Measurements from ENCODE around the gene SPIRE1. TPM values are rescaled to one million over a fixed set of nuclear protein-coding genes. Genes with fewer than 3 reads are reported as not detected.

The SPIRE1 gene
- polyA plus RNA-seq, 4 donors, result 1.6 to 4.0 (median 2.1) TPM

DNA sequence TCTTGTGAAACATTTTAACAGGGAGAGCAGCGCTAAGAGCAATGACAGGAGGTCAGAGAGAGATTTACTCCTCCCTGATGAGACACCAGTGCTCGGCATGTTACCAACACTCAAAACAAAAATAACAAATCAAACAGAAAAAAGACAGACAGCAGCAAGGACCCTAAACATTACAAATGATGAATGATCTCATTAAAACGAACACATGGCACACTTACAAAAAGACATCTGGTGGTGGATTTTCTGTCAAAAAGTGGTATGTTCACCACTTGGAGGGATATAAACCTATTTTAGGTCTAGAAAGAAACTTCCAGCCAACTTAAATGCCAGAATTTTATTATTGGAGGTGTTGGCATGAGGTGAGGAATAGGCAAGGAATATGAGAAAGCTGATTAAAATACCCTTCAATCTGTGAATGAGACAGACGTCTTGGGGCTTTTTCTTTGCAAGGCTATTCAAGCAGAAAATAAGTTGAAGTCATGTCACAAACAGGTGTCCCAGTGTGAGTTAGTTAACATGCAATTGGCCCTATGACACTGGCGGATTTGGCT is 137.4 kb downstream of the SPIRE1 start:
- H3K27ac ChIP-seq (ENCODE audit: low read depth in 1 of 3, low read length in 2 of 3), result no peak overlapping the region
- no peaks in the 10 kb centered on the region for H3K27me3 ChIP-seq (ENCODE audit: control insufficient read depth in 3 of 3, insufficient read depth in 3 of 3, low read length in 3 of 3)
- H3K4me3 ChIP-seq (ENCODE audit: low read depth in 1 of 3, low read length in 3 of 3), result no peak overlapping the region
- H3K9me3 ChIP-seq (ENCODE audit: control insufficient read depth in 2 of 2, insufficient read depth in 1 of 2, low read depth in 1 of 2, low read length in 1 of 2), result no peaks in the 10 kb centered on the region
- DNase-seq (no peak), FAIRE-seq (no peak)
- no peaks in the 10 kb centered on the region for H3K36me3 ChIP-seq (ENCODE audit: control insufficient read depth in 3 of 3, insufficient read depth in 2 of 3, low read depth in 1 of 3, low read length in 3 of 3)
- 68 to 75% (median 73%) methylated on average over 5 of the region's 5 CpGs for whole genome bisulfite sequencing, 3 donors
- H3K4me1 ChIP-seq (ENCODE audit: control insufficient read depth in 3 of 3, insufficient read depth in 2 of 3, low read depth in 1 of 3, low read length in 2 of 3), result no peaks in the 10 kb centered on the region

DNA sequence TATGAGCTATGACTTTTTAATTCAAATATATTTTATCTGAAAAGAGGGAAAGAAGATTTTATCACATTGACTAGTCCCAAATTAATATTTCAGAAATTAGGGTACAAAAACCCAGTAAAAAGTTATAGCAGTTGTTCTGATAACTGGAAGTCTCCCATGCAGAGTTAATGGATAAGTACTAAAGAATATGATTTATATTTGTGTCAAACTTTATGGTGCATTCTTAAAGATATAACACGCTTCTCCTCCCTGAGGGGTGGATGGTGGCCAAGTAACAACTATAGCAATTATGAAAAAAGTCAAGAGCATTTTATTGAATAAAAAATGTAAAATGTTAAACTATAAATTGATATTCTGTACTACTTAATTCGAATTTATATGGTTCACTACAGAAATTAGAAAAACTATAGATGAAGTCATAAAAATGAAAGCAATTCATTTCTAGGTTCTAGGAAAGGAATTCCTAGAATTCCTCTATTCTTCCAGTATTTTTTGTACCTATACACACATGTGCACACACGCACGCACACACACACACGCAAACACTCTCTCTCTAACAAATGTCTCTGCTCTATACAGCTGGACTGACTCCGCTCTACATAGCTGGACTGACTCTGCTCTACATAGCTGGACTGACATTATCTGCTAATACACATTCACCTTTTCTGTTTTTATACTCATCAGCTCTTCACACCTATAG is 138.9 kb downstream of the SPIRE1 start:
- H3K36me3 ChIP-seq (ENCODE audit: control insufficient read depth in 3 of 3, insufficient read depth in 2 of 3, low read depth in 1 of 3, low read length in 3 of 3), result no peaks in the 10 kb centered on the region
- H3K9me3 ChIP-seq (ENCODE audit: control insufficient read depth in 2 of 2, insufficient read depth in 1 of 2, low read depth in 1 of 2, low read length in 1 of 2), result no peaks in the 10 kb centered on the region
- no peaks in the 10 kb centered on the region for H3K4me1 ChIP-seq (ENCODE audit: control insufficient read depth in 3 of 3, insufficient read depth in 2 of 3, low read depth in 1 of 3, low read length in 2 of 3)
- WGBS, 3 donors, result 78 to 90% (median 83%) methylated on average over 6 of the region's 6 CpGs
- H3K27ac ChIP-seq (ENCODE audit: low read depth in 1 of 3, low read length in 2 of 3), result no peak overlapping the region
- FAIRE-seq (no peak), DNase-seq (no peak)
- H3K4me3 ChIP-seq (ENCODE audit: low read depth in 1 of 3, low read length in 3 of 3), result no peak overlapping the region
- no peaks in the 10 kb centered on the region for H3K27me3 ChIP-seq (ENCODE audit: control insufficient read depth in 3 of 3, insufficient read depth in 3 of 3, low read length in 3 of 3)

DNA sequence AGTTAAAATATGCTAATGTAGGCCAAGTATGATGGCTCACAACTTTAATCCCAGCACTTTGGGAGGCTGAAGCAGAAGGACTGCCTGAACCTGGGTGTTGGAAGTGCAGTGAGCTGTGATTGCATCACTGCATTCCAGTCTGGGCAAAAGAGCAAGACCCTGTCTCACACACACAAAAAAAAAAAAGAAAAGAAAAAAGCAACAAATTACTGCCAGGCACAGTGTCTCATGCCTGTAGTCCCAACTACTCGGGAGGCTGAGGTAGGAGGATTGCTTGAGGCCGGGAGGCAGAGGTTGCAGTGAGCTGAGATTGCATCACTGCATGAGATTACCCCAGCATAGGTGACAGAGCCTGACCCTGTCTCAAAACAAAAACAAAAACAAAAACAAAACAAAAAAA is 139.6 kb downstream of the SPIRE1 start:
- DNase-seq, result no peak
- Histone ChIP-seq H3K4me1 (ENCODE audit: control insufficient read depth in 3 of 3, insufficient read depth in 2 of 3, low read depth in 1 of 3, low read length in 2 of 3) (no peaks in the 10 kb centered on the region), H3K9me3 (ENCODE audit: control insufficient read depth in 2 of 2, insufficient read depth in 1 of 2, low read depth in 1 of 2, low read length in 1 of 2) (no peaks in the 10 kb centered on the region), H3K4me3 (ENCODE audit: low read depth in 1 of 3, low read length in 3 of 3) (no peak overlapping the region), H3K36me3 (ENCODE audit: control insufficient read depth in 3 of 3, insufficient read depth in 2 of 3, low read depth in 1 of 3, low read length in 3 of 3) (no peaks in the 10 kb centered on the region), H3K27me3 (ENCODE audit: control insufficient read depth in 3 of 3, insufficient read depth in 3 of 3, low read length in 3 of 3) (no peaks in the 10 kb centered on the region), H3K27ac (ENCODE audit: low read depth in 1 of 3, low read length in 2 of 3) (no peak overlapping the region)
- FAIRE-seq, result no peak
- WGBS, 3 donors, result 84 to 93% (median 91%) methylated on average over 2 of the region's 2 CpGs

DNA sequence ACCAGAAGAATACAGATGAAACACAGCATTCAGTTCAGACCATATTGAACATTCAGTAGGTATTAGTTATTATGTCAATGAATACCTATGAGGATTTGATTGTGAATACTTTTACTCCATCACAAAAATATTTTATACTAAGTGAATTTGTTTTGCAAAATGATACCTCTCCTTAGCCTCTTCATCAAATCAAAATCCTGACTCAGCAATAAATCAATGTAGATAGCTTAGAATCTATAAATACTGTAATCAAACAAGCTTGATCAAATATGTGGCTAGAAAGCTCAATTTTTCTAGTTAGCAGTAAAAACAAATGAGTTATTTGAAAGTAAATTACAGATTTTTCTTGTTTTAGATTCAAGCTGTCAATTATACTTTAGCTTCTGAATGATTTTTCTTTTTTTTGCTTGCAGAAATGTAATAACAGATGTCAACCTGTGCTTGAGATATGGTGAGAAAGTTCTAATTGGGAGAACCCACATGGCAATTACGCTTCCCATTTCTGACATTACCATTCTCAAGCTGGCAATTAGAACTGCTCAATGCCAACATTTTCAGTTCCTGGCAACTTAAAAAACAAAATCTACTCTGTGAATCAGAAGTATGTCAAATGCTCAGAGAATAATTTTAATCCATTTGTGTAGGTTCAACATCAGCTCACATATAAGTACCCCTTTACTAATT is 140.6 kb downstream of the SPIRE1 start:
- Histone ChIP-seq H3K27me3 (ENCODE audit: control insufficient read depth in 3 of 3, insufficient read depth in 3 of 3, low read length in 3 of 3) (no peaks in the 10 kb centered on the region), H3K9me3 (ENCODE audit: control insufficient read depth in 2 of 2, insufficient read depth in 1 of 2, low read depth in 1 of 2, low read length in 1 of 2) (no peaks in the 10 kb centered on the region), H3K4me3 (ENCODE audit: low read depth in 1 of 3, low read length in 3 of 3) (no peak overlapping the region), H3K27ac (ENCODE audit: low read depth in 1 of 3, low read length in 2 of 3) (no peak overlapping the region), H3K4me1 (ENCODE audit: control insufficient read depth in 3 of 3, insufficient read depth in 2 of 3, low read depth in 1 of 3, low read length in 2 of 3) (no peaks in the 10 kb centered on the region), H3K36me3 (ENCODE audit: control insufficient read depth in 3 of 3, insufficient read depth in 2 of 3, low read depth in 1 of 3, low read length in 3 of 3) (no peaks in the 10 kb centered on the region)
- no peak for DNase-seq
- FAIRE-seq, result no peak
- WGBS, 3 donors, result 90 to 93% (median 92%) methylated on average over 1 of the region's 1 CpG

DNA sequence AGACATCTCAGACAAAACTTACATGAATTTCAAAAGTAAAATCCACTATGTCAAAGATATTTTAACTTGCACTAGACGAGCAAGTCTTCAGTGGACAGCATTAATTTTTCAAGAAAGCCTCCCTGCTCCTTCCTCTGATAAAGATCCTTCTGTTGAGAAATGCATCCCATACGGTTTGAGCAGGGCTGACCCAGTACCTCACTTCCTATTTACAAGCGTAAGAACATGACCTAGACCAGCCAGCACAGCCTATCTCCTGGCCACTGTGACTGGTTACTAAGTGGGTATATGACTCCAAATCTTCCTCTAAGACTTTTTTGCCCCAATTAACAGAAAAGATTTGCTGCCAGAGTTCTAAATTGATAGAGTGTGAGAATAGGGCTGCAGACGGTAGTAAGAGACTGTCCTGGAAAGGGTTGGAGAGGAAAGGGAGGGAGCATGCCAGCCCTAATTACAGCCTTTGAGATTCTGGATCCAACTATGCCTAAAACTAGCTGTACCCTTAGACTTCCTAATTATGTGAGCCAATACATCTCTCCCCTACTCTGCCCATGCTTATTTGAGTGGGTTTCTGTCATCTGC is 141.8 kb downstream of the SPIRE1 start:
- H3K36me3 ChIP-seq (ENCODE audit: control insufficient read depth in 3 of 3, insufficient read depth in 2 of 3, low read depth in 1 of 3, low read length in 3 of 3), result no peaks in the 10 kb centered on the region
- FAIRE-seq, result no peak
- 62 to 65% (median 63%) methylated on average over 4 of the region's 4 CpGs for WGBS, 3 donors
- no peak overlapping the region for H3K27ac ChIP-seq (ENCODE audit: low read depth in 1 of 3, low read length in 2 of 3)
- no peak for DNase-seq
- no peak overlapping the region for H3K4me3 ChIP-seq (ENCODE audit: low read depth in 1 of 3, low read length in 3 of 3)
- H3K27me3 ChIP-seq (ENCODE audit: control insufficient read depth in 3 of 3, insufficient read depth in 3 of 3, low read length in 3 of 3), result no peaks in the 10 kb centered on the region
- H3K9me3 ChIP-seq (ENCODE audit: control insufficient read depth in 2 of 2, insufficient read depth in 1 of 2, low read depth in 1 of 2, low read length in 1 of 2), result no peaks in the 10 kb centered on the region
- no peaks in the 10 kb centered on the region for H3K4me1 ChIP-seq (ENCODE audit: control insufficient read depth in 3 of 3, insufficient read depth in 2 of 3, low read depth in 1 of 3, low read length in 2 of 3)

DNA sequence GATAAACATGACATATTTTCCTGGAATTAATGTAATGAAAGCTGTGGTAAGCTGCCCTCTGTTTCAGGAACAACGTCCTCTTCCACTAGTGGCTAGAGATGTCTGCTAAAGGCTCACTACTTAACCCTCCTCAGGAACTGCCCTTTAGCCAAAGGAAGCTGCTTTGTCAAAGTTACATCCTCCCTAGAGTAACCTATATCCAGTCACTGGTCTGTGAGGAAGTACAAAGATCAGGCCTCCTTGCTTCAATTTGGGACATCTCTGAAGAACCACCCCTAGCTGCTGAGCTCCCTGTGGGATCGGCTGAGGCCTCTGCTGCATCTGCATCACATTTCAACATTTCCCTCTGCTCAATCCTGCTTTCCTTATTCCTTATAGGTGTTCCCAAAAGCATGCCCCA is 142.4 kb downstream of the SPIRE1 start:
- DNase-seq, result no peak
- no peak overlapping the region for H3K27ac ChIP-seq (ENCODE audit: low read depth in 1 of 3, low read length in 2 of 3)
- no peak overlapping the region for H3K4me3 ChIP-seq (ENCODE audit: low read depth in 1 of 3, low read length in 3 of 3)
- H3K36me3 ChIP-seq (ENCODE audit: control insufficient read depth in 3 of 3, insufficient read depth in 2 of 3, low read depth in 1 of 3, low read length in 3 of 3), result no peaks in the 10 kb centered on the region
- no peak for FAIRE-seq
- no peaks in the 10 kb centered on the region for H3K4me1 ChIP-seq (ENCODE audit: control insufficient read depth in 3 of 3, insufficient read depth in 2 of 3, low read depth in 1 of 3, low read length in 2 of 3)
- no peaks in the 10 kb centered on the region for H3K27me3 ChIP-seq (ENCODE audit: control insufficient read depth in 3 of 3, insufficient read depth in 3 of 3, low read length in 3 of 3)
- H3K9me3 ChIP-seq (ENCODE audit: control insufficient read depth in 2 of 2, insufficient read depth in 1 of 2, low read depth in 1 of 2, low read length in 1 of 2), result no peaks in the 10 kb centered on the region
- WGBS, 3 donors, result 72 to 79% (median 72%) methylated on average over 2 of the region's 2 CpGs

DNA sequence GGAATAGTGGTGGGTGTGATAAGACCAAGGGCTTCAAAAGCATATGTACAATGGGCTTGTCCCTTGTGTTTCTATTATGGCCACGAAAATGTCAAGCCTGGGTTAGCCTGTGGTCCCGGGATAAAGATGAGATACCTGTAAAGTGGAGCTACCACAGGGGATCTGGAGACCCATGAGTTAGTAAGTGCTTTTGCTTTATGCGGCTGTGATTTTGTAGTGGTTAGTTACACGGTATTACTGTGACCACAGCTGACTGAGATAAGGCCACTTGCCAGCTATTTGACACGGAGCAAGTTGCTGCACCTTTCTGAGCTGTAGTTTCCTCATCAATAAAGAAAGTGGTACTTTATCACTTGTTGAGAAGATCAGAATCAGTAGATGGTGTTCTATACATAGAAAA is 150.9 kb downstream of the SPIRE1 start:
- Histone ChIP-seq H3K9me3 (ENCODE audit: control insufficient read depth in 2 of 2, insufficient read depth in 1 of 2, low read depth in 1 of 2, low read length in 1 of 2) (peaks cover 0 to 3% of the 10 kb centered on the region in 2 donors), H3K4me1 (ENCODE audit: control insufficient read depth in 3 of 3, insufficient read depth in 2 of 3, low read depth in 1 of 3, low read length in 2 of 3) (no peaks in the 10 kb centered on the region), H3K4me3 (ENCODE audit: low read depth in 1 of 3, low read length in 3 of 3) (no peak overlapping the region), H3K27ac (ENCODE audit: low read depth in 1 of 3, low read length in 2 of 3) (no peak overlapping the region), H3K36me3 (ENCODE audit: control insufficient read depth in 3 of 3, insufficient read depth in 2 of 3, low read depth in 1 of 3, low read length in 3 of 3) (no peaks in the 10 kb centered on the region), H3K27me3 (ENCODE audit: control insufficient read depth in 3 of 3, insufficient read depth in 3 of 3, low read length in 3 of 3) (no peaks in the 10 kb centered on the region)
- FAIRE-seq, result no peak
- WGBS, 3 donors, result 77 to 82% (median 80%) methylated on average over 5 of the region's 5 CpGs
- no peak for DNase-seq

DNA sequence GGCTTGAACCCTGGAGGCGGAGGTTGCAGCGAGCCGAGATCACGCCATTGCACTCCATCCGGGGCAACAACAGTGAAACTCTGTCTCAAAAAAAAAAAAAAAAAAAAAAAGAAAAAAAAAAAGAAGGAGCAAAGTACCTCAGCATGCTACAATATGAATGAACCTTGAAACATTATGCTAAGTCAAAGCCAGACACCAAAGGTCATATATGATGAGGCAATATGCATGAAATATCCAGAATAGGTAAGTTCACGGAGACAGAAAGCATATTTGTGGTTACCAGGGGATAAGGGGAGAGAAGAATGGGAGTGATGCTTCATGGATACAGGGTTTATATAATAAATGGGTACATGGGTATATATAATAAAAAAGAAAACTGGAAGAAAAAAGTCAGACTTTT is 156.9 kb downstream of the SPIRE1 start:
- Histone ChIP-seq H3K9me3 (ENCODE audit: control insufficient read depth in 2 of 2, insufficient read depth in 1 of 2, low read depth in 1 of 2, low read length in 1 of 2) (peaks cover 0 to 3% of the 10 kb centered on the region in 2 donors), H3K36me3 (ENCODE audit: control insufficient read depth in 3 of 3, insufficient read depth in 2 of 3, low read depth in 1 of 3, low read length in 3 of 3) (no peaks in the 10 kb centered on the region), H3K27me3 (ENCODE audit: control insufficient read depth in 3 of 3, insufficient read depth in 3 of 3, low read length in 3 of 3) (no peaks in the 10 kb centered on the region), H3K27ac (ENCODE audit: low read depth in 1 of 3, low read length in 2 of 3) (no peak overlapping the region), H3K4me3 (ENCODE audit: low read depth in 1 of 3, low read length in 3 of 3) (no peak overlapping the region), H3K4me1 (ENCODE audit: control insufficient read depth in 3 of 3, insufficient read depth in 2 of 3, low read depth in 1 of 3, low read length in 2 of 3) (no peaks in the 10 kb centered on the region)
- FAIRE-seq (no peak), DNase-seq (peak; percentile 8 to 62)
- 65 to 93% (median 66%) methylated on average over 6 of the region's 6 CpGs for WGBS, 3 donors

All from small intestine (tissue), 7 donors.